Parathyroid adenoma (tissue), 2 donors: ENCODE measurements around the gene BUD13.
A peak's percentile ranks its signal among the peaks of the same experiment; 100 is the strongest.

Experiments used
- H2AFZ ChIP-seq: fragments of 300-600 bp; sonication (generic); one replicate; pipeline ENCODE4 v1.7.0; 2017; ENCODE audit warnings: antibody characterized with exemption, mild to moderate bottlenecking
- H3K27ac ChIP-seq: fragments of 300-600 bp; sonication (generic); one replicate; pipeline ENCODE4 v1.7.0; 2017
- H3K27me3 ChIP-seq: fragments of 300-600 bp; sonication (generic); one replicate; pipeline ENCODE4 v1.7.0; 2017; ENCODE audit warnings: low read length; ENCODE audit not compliant: control insufficient read depth, insufficient read depth
- H3K36me3 ChIP-seq: fragments of 300-600 bp; sonication (generic); one replicate; pipeline ENCODE4 v1.7.0; 2017; ENCODE audit warnings: low read length; ENCODE audit not compliant: control insufficient read depth, insufficient read depth
- H3K4me1 ChIP-seq: fragments of 300-600 bp; sonication (generic); one replicate; pipeline ENCODE4 v1.7.0; 2017; ENCODE audit warnings: control low read depth
- H3K4me2 ChIP-seq: fragments of 300-600 bp; sonication (generic); one replicate; pipeline ENCODE4 v1.7.0; 2017; ENCODE audit warnings: low read length
- H3K4me3 ChIP-seq: fragments of 300-600 bp; sonication (generic); one replicate; pipeline ENCODE4 v1.7.0; 2017; ENCODE audit warnings: low read depth, low read length
- H3K79me2 ChIP-seq: fragments of 300-600 bp; sonication (generic); one replicate; pipeline ENCODE4 v1.7.0; 2017; ENCODE audit warnings: control low read depth
- H3K9ac ChIP-seq: fragments of 300-600 bp; sonication (generic); one replicate; pipeline ENCODE4 v1.7.0; 2017; ENCODE audit warnings: mild to moderate bottlenecking
- H3K9me3 ChIP-seq: fragments of 300-600 bp; sonication (generic); one replicate; pipeline ENCODE4 v1.7.0; 2017; ENCODE audit warnings: low read length; ENCODE audit not compliant: control insufficient read depth
- TF ChIP-seq, protein P1 (sequence below): fragments of 300-600 bp; sonication (generic); IDR thresholded peaks from one replicate; pipeline ENCODE4 v1.7.0; 2017; ENCODE audit warnings: antibody characterized with exemption, mild to moderate bottlenecking
- donor health status: primary hyperparathyroidism.

The BUD13 gene

DNA sequence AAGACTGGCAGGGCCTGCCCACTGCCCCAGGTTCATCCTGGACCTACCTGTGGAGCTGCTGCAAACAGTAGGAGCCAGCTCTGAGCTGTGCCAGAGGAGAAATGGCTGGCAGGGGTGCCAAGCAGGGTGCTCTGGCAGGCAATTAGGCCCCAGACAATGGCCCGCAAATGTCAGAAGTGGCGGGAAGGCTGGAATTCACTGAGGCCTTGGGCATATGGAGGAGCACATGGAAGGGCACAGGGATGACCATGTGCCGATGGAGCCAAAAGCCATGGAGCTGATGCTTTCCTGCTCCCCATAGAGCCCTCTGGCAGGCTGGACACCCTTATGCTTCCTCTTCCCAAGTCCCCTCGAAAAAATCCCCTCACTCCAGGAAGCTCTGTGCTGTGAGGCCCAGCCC is 62.0 kb downstream of the BUD13 start:
- Histone ChIP-seq H3K79me2 (no peaks in the 10 kb centered on the region), H3K27me3 (no peaks in the 10 kb centered on the region), H3K9me3 (no peaks in the 10 kb centered on the region), H3K9ac (no peak overlapping the region), H3K4me1 (no peaks in the 10 kb centered on the region), H3K4me2 (no peak overlapping the region), H3K36me3 (no peaks in the 10 kb centered on the region), H2AFZ (no peak overlapping the region), H3K4me3 (no peak overlapping the region), H3K27ac (no peak overlapping the region)
- TF ChIP-seq, protein P1, sequence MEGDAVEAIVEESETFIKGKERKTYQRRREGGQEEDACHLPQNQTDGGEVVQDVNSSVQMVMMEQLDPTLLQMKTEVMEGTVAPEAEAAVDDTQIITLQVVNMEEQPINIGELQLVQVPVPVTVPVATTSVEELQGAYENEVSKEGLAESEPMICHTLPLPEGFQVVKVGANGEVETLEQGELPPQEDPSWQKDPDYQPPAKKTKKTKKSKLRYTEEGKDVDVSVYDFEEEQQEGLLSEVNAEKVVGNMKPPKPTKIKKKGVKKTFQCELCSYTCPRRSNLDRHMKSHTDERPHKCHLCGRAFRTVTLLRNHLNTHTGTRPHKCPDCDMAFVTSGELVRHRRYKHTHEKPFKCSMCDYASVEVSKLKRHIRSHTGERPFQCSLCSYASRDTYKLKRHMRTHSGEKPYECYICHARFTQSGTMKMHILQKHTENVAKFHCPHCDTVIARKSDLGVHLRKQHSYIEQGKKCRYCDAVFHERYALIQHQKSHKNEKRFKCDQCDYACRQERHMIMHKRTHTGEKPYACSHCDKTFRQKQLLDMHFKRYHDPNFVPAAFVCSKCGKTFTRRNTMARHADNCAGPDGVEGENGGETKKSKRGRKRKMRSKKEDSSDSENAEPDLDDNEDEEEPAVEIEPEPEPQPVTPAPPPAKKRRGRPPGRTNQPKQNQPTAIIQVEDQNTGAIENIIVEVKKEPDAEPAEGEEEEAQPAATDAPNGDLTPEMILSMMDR = no peak

DNA sequence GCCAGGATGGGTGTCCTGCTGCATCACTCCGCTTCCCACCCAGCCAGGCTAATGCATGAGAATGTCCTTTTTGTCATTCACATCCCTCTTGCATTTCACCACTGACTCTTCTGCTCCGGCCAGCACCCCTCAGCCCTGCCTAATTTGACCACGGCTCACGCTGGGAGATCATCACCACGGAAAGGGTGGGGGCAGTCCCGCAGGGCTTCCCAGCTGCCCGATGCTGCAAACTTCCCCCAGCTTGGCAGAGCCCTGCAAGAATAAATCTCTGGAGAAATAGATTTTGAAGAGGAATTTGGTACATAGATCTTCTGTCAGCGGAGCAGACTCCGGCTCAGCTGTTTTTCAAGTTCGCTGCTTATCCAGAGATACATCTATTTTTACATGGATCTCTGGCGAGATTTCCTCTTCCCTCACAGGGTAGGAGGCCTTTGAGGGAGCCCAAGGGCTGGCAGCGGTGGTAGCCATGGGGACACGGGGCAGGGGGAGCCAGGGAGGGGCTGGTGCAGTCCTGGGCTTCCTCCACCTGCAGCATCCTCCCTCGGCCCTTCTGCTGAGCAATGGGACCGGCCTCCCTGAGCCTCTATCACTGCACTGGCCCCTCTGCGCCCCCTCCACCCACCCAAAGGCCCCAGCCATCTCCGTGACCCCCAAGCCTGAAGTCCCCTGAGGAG is 62.6 kb downstream of the BUD13 start:
- Histone ChIP-seq H3K9me3 (no peaks in the 10 kb centered on the region), H3K4me2 (no peak overlapping the region), H3K79me2 (no peaks in the 10 kb centered on the region), H3K4me1 (no peaks in the 10 kb centered on the region), H2AFZ (no peak overlapping the region), H3K27ac (no peak overlapping the region), H3K4me3 (no peak overlapping the region), H3K9ac (no peak overlapping the region), H3K36me3 (no peaks in the 10 kb centered on the region), H3K27me3 (no peaks in the 10 kb centered on the region)
- TF ChIP-seq, protein P1 = no peak

DNA sequence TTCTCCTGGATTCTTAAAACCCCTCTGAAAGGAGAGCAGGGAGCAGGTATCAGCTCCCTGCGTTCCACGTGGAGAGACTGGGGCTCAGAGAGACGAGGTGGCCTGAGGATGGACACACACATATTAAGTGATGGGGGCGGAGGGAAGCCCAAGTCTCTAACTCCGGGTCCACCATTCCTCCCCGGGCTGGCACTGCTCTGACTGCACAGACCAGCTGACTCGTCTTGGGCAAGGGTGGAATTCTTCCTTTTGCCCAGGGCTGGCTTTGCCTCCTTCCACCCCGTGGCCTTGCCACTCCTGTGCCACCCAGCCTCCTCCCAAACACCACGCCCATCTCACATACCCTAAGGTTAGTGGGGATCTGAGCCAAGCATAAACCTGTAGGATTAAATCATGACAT is 65.0 kb downstream of the BUD13 start:
- no peaks in the 10 kb centered on the region for H3K79me2 ChIP-seq
- H3K9me3 ChIP-seq = no peaks in the 10 kb centered on the region
- peak overlapping the region; percentile 64 for H2AFZ ChIP-seq
- no peak overlapping the region for H3K9ac ChIP-seq
- no peak overlapping the region for H3K4me3 ChIP-seq
- no peaks in the 10 kb centered on the region for H3K27me3 ChIP-seq
- no peak overlapping the region for H3K4me2 ChIP-seq
- TF ChIP-seq, protein P1 = no peak
- H3K36me3 ChIP-seq = no peaks in the 10 kb centered on the region
- no peaks in the 10 kb centered on the region for H3K4me1 ChIP-seq
- H3K27ac ChIP-seq = no peak overlapping the region

DNA sequence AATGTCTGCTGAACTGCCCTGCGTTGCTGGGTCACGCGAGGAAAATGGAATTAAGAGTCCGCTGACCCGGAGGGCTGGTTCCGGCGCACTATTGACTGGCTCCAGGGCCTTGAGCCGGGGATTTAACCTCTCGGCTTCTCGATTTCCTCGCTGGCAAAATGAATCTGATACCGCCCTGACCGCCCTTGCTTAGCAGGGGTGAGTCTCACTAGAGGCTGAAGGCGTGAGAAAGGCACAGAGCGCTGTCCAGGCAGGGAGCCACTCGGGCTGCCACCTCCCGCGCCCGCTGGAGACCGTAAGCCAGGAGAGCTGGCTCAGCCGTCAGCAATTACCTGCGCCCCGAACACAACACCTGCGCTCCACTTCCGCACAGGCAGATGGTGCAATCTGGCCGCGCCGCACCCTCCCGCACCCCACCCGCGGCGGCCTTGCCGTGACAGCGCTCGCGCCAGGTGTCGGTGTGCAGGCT is 65.6 kb downstream of the BUD13 start:
- Histone ChIP-seq H3K27me3 (no peaks in the 10 kb centered on the region), H3K27ac (no peak overlapping the region), H3K9me3 (no peaks in the 10 kb centered on the region), H3K36me3 (no peaks in the 10 kb centered on the region), H3K4me1 (no peaks in the 10 kb centered on the region), H3K9ac (no peak overlapping the region), H3K4me3 (no peak overlapping the region), H3K79me2 (no peaks in the 10 kb centered on the region), H3K4me2 (no peak overlapping the region), H2AFZ (peak overlapping the region; percentile 64)
- TF ChIP-seq, protein P1 = no peak

DNA sequence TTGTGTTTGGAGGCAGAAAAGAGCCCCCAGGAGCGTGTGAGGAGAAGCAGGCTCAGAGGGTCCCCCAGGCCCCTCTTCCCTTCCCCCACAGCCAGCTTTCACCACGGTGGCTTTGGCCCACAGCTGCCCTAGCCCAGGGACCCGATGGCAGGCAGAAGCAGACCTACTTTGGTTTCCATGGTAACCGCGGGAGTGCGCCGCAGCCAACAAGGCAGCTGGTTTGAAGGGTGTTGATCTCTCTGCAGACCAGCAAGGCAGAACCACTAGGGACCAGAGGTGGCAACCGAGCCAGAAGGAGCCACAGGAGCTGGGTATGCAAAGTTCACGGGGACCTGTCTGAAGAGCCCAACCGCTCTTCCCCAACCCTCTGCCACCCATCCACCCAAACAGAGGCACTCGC is 69.4 kb downstream of the BUD13 start:
- Histone ChIP-seq H3K9me3 (no peaks in the 10 kb centered on the region), H3K4me3 (no peak overlapping the region), H2AFZ (no peak overlapping the region), H3K36me3 (no peaks in the 10 kb centered on the region), H3K9ac (no peak overlapping the region), H3K4me1 (no peaks in the 10 kb centered on the region), H3K4me2 (no peak overlapping the region), H3K27ac (no peak overlapping the region), H3K27me3 (no peaks in the 10 kb centered on the region), H3K79me2 (no peaks in the 10 kb centered on the region)
- TF ChIP-seq, protein P1 = no peak
